Esophagus muscularis mucosa (tissue), 4 donors: ENCODE data around the gene UBE2D4. TPM values are rescaled to one million over a fixed set of nuclear protein-coding genes. Genes with fewer than 3 reads are reported as not detected.
"Not testable (repeated sequence)": the region's sequence is repeated elsewhere in the genome, so short reads cannot be mapped to it uniquely, and the experiment has no call there.

ENCODE experiments used
- DNase-seq: peaks from one replicate; pipeline ENCODE4 v3.0.0-alpha.2; 2017; ENCODE audit errors: extremely low spot score
- H3K27ac ChIP-seq, 4 donors: fragments of 200-600 bp; sonication (generic); replicated peaks in 1 of 4; 1 replicate in 3 of 4; 2 replicates in 1 of 4; pipeline ENCODE4 v1.5.1; 2016 to 2019; ENCODE audit warnings: mild to moderate bottlenecking in 1 of 4
- H3K27me3 ChIP-seq, 4 donors: fragments of 200-600 bp; sonication (generic); one replicate each; pipeline versions ENCODE4 v1.5.1 to v1.6.0; 2016 to 2019
- H3K36me3 ChIP-seq, 4 donors: fragments of 200-600 bp; sonication (generic); one replicate each; pipeline ENCODE4 v1.5.1; 2016 to 2019
- H3K4me1 ChIP-seq, 4 donors: fragments of 200-600 bp; sonication (generic); one replicate each; pipeline ENCODE4 v1.5.1; 2016 to 2019
- H3K4me3 ChIP-seq, 4 donors: fragments of 200-600 bp; sonication (generic); 1 replicate in 2 of 4; 2 replicates in 2 of 4; pipeline ENCODE4 v1.5.1; 2016 to 2019; ENCODE audit warnings: mild to moderate bottlenecking in 4 of 4, moderate library complexity in 1 of 4
- H3K9me3 ChIP-seq, 4 donors: fragments of 200-600 bp; sonication (generic); 1 replicate in 3 of 4; 2 replicates in 1 of 4; pipeline ENCODE4 v1.5.1; 2016 to 2019
- CTCF ChIP-seq, 3 experiments: fragments of 200-600 bp in 2 of 3; fragments of 450-650 bp in 1 of 3; sonication (generic) in 2 of 3; IDR thresholded peaks; one replicate each; pipeline ENCODE4 v1.5.1; 2017 to 2019; ENCODE audit warnings: antibody characterized with exemption in 3 of 3, mild to moderate bottlenecking in 2 of 3, moderate library complexity in 1 of 3
- EP300 ChIP-seq: sonication (generic); formaldehyde crosslinking; IDR thresholded peaks from one replicate; pipeline ENCODE4 v1.6.1; 2017; ENCODE audit warnings: antibody characterized with exemption
- POLR2A ChIP-seq: fragments of 450-650 bp; IDR thresholded peaks from one replicate; pipeline ENCODE4 v1.6.1; 2017; ENCODE audit warnings: antibody characterized with exemption, moderate library complexity, mild to moderate bottlenecking, low read depth
- POLR2AphosphoS5 ChIP-seq, 2 donors: sonication (generic); formaldehyde crosslinking; IDR thresholded peaks; one replicate each; pipeline ENCODE4 v1.6.1; 2017; ENCODE audit warnings: antibody characterized with exemption in 2 of 2
- WGBS: methylation state at CpG from one replicate; pipeline ENCODE4 v1.1.5; 2018; 5-methylcytosine and 5-hydroxymethylcytosine counted together
- intact Hi-C: fragments of 100-400 bp; cut with DNase I; formaldehyde crosslinking; loops from one replicate; pipeline ENCODE4 v1.15.1; 2023
- total RNA-seq, 4 donors: library from RNA; depleted of rRNA; stranded (reverse); fragments of >200 nt; gene quantifications; one replicate each; pipeline versions ENCODE4 v1.1.0 to v1.2.1, GENCODE V29; 2016

The UBE2D4 gene
- total RNA-seq, 4 donors from 2014 or later: 20.1 to 36.4 (median 26.3) TPM

GRCh38 chr7:43974033-43974573, 47.9 kb downstream of the UBE2D4 start:
- H3K4me3 ChIP-seq, H3K9me3 ChIP-seq, DNase-seq, H3K27me3 ChIP-seq, intact Hi-C loops, H3K36me3 ChIP-seq, H3K27ac ChIP-seq, H3K4me1 ChIP-seq: not testable (repeated sequence)
- WGBS: 88% methylated on average over 7 of the region's 8 CpGs

- WGBS: 95% methylated on average over 10 of the region's 10 CpGs
- H3K36me3 ChIP-seq, H3K4me3 ChIP-seq, H3K27ac ChIP-seq, H3K9me3 ChIP-seq, H3K4me1 ChIP-seq, DNase-seq, intact Hi-C loops, H3K27me3 ChIP-seq: not testable (repeated sequence)
These were observed 48.7 kb downstream of the UBE2D4 start for GRCh38 chr7:43974725-43975482.

- intact Hi-C loops: no loop called here
- H3K9me3 ChIP-seq: no peaks in the 10 kb centered on the region
- H3K27ac ChIP-seq: no peak overlapping the region
- H3K36me3 ChIP-seq: peaks cover 0 to 6% (median under 1%) of the 10 kb centered on the region in 4 donors
- WGBS: 82% methylated on average over 1 of the region's 1 CpG
- TF ChIP-seq POLR2AphosphoS5 (IDR thresholded peaks at IDR 0.05) (no peak), CTCF (IDR thresholded peaks at IDR 0.05) (no peak), POLR2A (no peak), EP300 (no peak)
- no peaks in the 10 kb centered on the region for H3K27me3 ChIP-seq
- H3K4me3 ChIP-seq: no peak overlapping the region
- no peaks in the 10 kb centered on the region for H3K4me1 ChIP-seq
- DNase-seq: no peak
These were observed 51.3 kb downstream of the UBE2D4 start for GRCh38 chr7:43977525-43977924.

GRCh38 chr7:43978102-43978501, 51.9 kb downstream of the UBE2D4 start:
- H3K27me3 ChIP-seq, H3K4me1 ChIP-seq, H3K36me3 ChIP-seq, H3K4me3 ChIP-seq, H3K27ac ChIP-seq, intact Hi-C loops, DNase-seq, H3K9me3 ChIP-seq: not testable (repeated sequence)
- 78% methylated on average over 11 of the region's 11 CpGs for WGBS

- DNase-seq, H3K36me3 ChIP-seq, H3K27me3 ChIP-seq, H3K9me3 ChIP-seq, intact Hi-C loops, H3K27ac ChIP-seq, H3K4me3 ChIP-seq: not testable (repeated sequence)
- no CpG with 5 or more reads among the region's 6 CpGs for WGBS
- peaks cover 2 to 10% (median 8%) of the 10 kb centered on the region in 4 donors for H3K4me1 ChIP-seq
These were observed 56.6 kb downstream of the UBE2D4 start for GRCh38 chr7:43982848-43983247.

GRCh38 chr7:43983736-43984135, 57.5 kb downstream of the UBE2D4 start:
- DNase-seq, intact Hi-C loops, H3K4me3 ChIP-seq, H3K27me3 ChIP-seq, H3K27ac ChIP-seq, H3K9me3 ChIP-seq, H3K36me3 ChIP-seq: not testable (repeated sequence)
- H3K4me1 ChIP-seq: peaks cover 2 to 10% (median 8%) of the 10 kb centered on the region in 4 donors
- WGBS: 85% methylated on average over 1 of the region's 2 CpGs

GRCh38 chr7:43985904-43986864, 59.9 kb downstream of the UBE2D4 start:
- H3K4me1 ChIP-seq: peaks cover 2 to 10% (median 8%) of the 10 kb centered on the region in 4 donors
- WGBS: 20% methylated on average over 1 of the region's 33 CpGs
- DNase-seq, H3K27me3 ChIP-seq, H3K36me3 ChIP-seq, H3K9me3 ChIP-seq, intact Hi-C loops: not testable (repeated sequence)
- peak overlapping the region in 3 of 4 donors; percentile 25 to 50 (median 32) for H3K4me3 ChIP-seq
- peak overlapping the region in 3 of 4 donors; percentile 56 to 63 (median 57) for H3K27ac ChIP-seq
- peak in 2 of 3 experiments; percentile 63 to 67 for TF ChIP-seq CTCF (IDR thresholded peaks at IDR 0.05)

GRCh38 chr7:43987476-43987875, 61.2 kb downstream of the UBE2D4 start:
- intact Hi-C loops: not testable (repeated sequence)
- WGBS: no CpG with 5 or more reads among the region's 9 CpGs

GRCh38 chr7:43990011-43990585, 63.9 kb downstream of the UBE2D4 start:
- H3K27me3 ChIP-seq, intact Hi-C loops, H3K27ac ChIP-seq, H3K9me3 ChIP-seq, H3K4me3 ChIP-seq, DNase-seq: not testable (repeated sequence)
- Histone ChIP-seq H3K36me3 (peaks cover 0 to 11% (median 2%) of the 10 kb centered on the region in 4 donors), H3K4me1 (peaks cover 2 to 10% (median 8%) of the 10 kb centered on the region in 4 donors)
- WGBS: 77% methylated on average over 4 of the region's 12 CpGs

More at GRCh38 chr7:43987476-43987875, 61.2 kb downstream of the UBE2D4 start:
- H3K27ac ChIP-seq, H3K9me3 ChIP-seq, H3K4me3 ChIP-seq, H3K27me3 ChIP-seq, H3K36me3 ChIP-seq, DNase-seq: not testable (repeated sequence)
- H3K4me1 ChIP-seq: peaks cover 2 to 10% (median 8%) of the 10 kb centered on the region in 4 donors
